HAP-1 (cell line): ENCODE results near the gene PSPH.
"Not testable (repeated sequence)": the region's sequence is repeated elsewhere in the genome, so short reads cannot be mapped to it uniquely, and the experiment has no call there.

Experiments used
- DNase-seq, 2 experiments: peaks; one replicate each; pipeline ENCODE4 v3.0.0-alpha.2; 2016 to 2020; ENCODE audit warnings: low spot score in 2 of 2
- H3K27me3 ChIP-seq: fragments of 250-450 bp; sonication (Bioruptor Pico); 2 replicates; pipeline ENCODE4 v1.5.1; 2020; ENCODE audit warnings: low read depth, mild to moderate bottlenecking, moderate library complexity
- H3K36me3 ChIP-seq: fragments of 250-450 bp; sonication (Bioruptor Pico); replicated peaks from 2 replicates; pipeline ENCODE4 v1.5.1; 2020; ENCODE audit warnings: mild to moderate bottlenecking
- H3K4me1 ChIP-seq: fragments of 250-450 bp; sonication (Bioruptor Pico); 2 replicates; pipeline ENCODE4 v1.5.1; 2020; ENCODE audit warnings: mild to moderate bottlenecking
- H3K4me3 ChIP-seq: fragments of 250-450 bp; sonication (Bioruptor Pico); 2 replicates; pipeline ENCODE4 v1.5.1; 2020; ENCODE audit warnings: mild to moderate bottlenecking, moderate library complexity
- H3K9me3 ChIP-seq: fragments of 250-450 bp; sonication (Bioruptor Pico); 2 replicates; pipeline ENCODE4 v1.5.1; 2020; ENCODE audit warnings: mild to moderate bottlenecking, moderate library complexity
- in situ Hi-C: fragments of 300-500 bp; cut with MboI; formaldehyde crosslinking; loops from 3 replicates; pipeline ENCODE4 v1.14.3; 2020; ENCODE audit warnings: low sequenced_read_pairs, inconsistent platforms, mixed read lengths

PSPH gene

DNA sequence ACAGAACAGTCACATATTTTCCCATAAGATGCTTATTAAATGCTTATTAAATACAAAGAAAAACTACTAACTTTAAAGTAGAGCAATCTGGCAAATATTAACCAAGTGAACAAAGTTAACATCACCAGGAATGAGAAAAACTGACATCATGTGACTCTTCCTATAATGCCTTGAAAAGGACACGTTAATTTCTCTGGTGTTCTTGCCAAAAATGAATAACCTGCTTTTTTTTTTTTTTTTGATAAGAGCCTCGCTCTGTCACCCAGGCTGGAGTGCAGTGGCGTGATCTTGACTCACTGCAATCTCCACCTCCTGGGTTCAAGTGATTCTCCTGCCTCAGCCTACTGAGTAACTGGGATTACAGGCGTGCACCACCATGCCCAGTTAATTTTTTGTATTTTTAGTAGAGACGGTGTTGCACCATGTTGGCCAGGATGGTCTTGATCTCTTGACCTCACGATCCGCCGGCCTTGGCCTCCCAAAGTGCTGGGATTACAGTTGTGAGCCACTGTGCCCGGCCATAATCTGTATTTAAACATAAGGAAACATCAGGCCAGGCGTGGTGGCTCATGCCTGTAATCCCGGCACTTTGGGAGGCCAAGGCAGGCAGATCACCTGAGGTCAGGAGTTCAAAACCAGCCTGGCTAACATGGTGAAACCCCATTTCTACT, 3.7 kb downstream of the PSPH start:
- H3K36me3 ChIP-seq, H3K9me3 ChIP-seq, H3K27me3 ChIP-seq, H3K4me3 ChIP-seq, DNase-seq, in situ Hi-C loops: not testable (repeated sequence)
- peaks cover 36% of the 10 kb centered on the region for H3K4me1 ChIP-seq

DNA sequence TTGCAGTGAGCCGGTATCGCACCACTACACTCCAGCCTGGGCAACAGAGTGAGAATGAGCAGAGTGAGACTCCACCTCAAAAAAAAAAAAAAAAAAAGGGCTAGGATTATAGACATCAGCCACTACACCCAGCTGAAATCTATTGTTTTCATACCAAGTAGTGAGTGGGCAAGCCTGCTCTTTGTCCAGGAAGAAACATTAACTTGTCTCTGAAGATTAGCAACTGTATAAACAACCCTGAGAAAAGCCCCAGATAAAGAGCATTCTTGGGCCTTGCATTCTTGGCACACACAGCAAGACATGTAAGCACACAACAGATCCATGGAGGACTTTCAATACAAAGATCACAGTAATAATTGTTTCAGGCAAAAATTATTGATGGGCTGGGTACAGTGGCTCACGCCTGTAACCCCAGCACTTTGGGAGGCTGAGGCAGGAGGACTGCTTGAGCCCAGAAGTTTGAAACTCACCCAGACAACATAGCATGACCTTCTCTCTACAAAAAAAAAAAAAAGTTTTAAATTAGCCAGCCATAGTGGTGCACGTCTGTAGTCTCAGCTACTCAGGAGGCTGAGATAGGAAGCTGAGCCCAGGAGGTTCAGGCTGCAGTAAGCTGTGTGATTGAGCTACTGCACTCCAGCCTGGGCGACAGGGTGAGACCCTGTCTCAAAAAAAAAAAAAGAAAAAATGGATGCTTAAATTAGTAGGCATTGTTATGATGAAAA, 4.4 kb downstream of the PSPH start:
- Histone ChIP-seq H3K4me3 (no peak overlapping the region), H3K36me3 (peaks cover 2% of the 10 kb centered on the region), H3K27me3 (no peaks in the 10 kb centered on the region), H3K4me1 (peaks cover 36% of the 10 kb centered on the region), H3K9me3 (no peaks in the 10 kb centered on the region)
- DNase-seq = peak; percentile 71 to 97
- in situ Hi-C loops = no loop called here

DNA sequence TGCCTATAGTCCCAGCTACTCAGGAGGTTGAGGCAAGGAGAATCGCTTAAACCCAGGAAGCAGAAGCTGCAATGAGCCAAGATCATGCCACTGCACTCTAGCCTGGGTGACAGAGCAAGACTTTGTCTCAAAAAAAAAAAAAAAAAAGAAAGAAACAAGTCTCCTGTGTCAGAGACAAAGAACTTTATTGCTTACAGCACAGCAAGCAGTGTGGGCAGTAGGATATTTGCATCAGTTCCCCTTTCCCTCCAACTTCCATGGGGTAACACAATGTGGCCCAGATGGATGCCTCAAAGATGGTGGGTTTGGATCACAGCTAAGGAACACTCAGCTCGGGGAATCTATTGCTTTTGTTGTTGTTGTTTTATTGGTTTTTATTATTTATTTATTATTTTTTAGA, 5.5 kb downstream of the PSPH start:
- H3K27me3 ChIP-seq, H3K4me3 ChIP-seq, H3K9me3 ChIP-seq, H3K36me3 ChIP-seq, in situ Hi-C loops, DNase-seq: not testable (repeated sequence)
- H3K4me1 ChIP-seq = peaks cover 36% of the 10 kb centered on the region

DNA sequence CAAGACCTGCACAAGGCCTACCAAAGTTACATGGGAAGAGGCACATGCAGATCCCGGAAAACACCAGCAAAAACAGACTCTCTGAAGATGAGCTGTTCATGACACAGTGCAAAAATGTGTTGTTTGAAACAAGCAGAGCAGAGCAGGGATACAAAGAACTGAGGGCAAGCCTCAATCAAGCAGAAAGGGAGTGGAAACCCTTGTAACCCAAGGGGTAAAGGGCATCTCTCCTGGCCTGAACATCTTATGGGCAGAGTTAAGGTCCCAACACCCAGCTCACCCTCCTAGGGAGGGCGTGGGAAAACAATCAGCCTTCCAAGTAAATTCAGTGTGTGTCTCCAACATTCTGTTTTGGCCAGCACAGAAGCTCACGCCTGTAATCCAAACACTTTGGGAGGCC, 10.5 kb downstream of the PSPH start:
- Histone ChIP-seq H3K4me1 (no peaks in the 10 kb centered on the region), H3K4me3 (no peak overlapping the region), H3K9me3 (no peaks in the 10 kb centered on the region), H3K27me3 (no peaks in the 10 kb centered on the region), H3K36me3 (0 out of 2 replicates have a peak, but pooled peaks cover 3% of the 10 kb centered on the region)
- in situ Hi-C loops = no loop called here
- DNase-seq = no peak

DNA sequence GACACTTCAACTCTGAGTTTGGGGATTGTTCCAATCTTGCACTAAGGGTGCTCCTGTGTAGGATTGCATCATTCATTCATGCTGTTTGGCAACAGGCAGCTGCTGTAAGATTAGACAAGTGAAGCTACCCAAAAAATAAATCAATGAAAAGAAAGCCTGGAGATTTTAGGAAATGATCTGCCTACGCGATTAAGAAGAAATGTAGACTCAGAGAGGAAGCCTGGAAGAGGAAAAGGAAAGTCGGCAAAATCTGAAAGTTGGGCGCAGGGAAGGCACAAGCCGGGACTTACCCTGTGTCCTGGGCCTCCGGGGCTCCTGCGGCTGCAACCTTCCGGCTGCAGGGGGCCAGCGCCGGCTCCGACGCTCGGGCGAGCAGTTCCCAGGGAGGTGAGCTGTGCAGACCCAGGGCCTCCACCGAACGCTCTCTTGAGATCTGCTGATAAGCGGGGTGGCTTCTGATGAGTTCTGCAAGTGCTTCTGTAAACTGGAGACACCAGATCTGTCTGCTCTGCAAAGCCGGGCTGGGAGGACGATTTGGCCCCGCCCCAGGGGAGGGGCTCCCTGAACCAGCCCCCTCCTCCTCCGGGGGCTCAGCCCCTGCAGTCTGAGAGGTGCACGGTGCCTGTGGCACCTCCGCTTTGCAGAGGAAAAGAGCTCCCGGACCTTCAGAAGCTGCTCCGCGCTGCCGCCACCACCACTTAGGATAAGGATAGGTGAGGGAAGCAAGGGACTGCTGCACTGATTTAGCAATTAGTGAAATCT, 17.4 kb downstream of the PSPH start:
- no peaks in the 10 kb centered on the region for H3K4me1 ChIP-seq
- H3K4me3 ChIP-seq = peak overlapping the region; percentile 54
- in situ Hi-C loops = no loop called here
- peaks cover 25% of the 10 kb centered on the region for H3K36me3 ChIP-seq
- no peaks in the 10 kb centered on the region for H3K9me3 ChIP-seq
- H3K27me3 ChIP-seq = no peaks in the 10 kb centered on the region
- DNase-seq = peak; percentile 87 to 92

DNA sequence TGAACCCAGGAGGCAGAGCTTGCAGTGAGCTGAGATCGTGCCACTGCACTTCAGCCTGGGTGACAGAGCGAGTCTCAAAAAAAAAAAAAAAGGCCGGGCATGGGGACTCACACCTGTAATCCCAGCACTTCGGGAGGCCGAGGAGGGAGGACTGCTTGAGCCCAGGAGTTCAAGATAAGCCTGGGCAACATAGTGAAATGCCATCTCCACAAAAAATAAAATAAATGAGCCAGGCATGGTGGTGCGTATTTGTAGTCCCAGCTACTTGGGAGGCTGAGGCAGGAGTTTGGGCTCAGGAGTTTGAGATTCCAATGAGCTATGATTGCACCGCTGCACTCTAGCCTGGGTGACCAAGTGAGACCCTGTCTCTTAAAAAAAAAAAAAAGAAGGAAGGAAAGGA, 18.7 kb downstream of the PSPH start:
- Histone ChIP-seq H3K4me3 (peak overlapping the region; percentile 54; the same call in 1 of the 2 replicates), H3K36me3 (peaks cover 34% of the 10 kb centered on the region)
- H3K4me1 ChIP-seq, H3K27me3 ChIP-seq, H3K9me3 ChIP-seq, in situ Hi-C loops, DNase-seq: not testable (repeated sequence)

DNA sequence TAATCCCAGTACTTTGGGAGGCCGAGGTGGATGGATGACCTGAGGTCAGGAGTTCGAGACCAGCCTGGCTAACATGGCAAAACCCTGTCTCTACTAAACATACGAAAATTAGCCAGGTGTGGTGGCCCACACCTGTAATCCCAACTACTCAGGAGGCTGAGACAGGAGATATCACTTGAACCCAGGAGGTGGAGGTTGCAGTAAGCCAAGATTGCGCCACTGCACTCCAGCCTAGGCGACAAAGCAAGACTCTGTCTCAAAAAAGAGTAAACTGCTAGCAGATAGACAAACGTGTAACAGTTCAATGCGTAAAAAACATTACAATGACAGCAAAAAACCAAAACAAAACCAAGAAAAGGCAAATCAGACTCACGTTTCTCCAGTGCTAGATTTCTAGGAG, 19.7 kb downstream of the PSPH start:
- DNase-seq, in situ Hi-C loops, H3K27me3 ChIP-seq, H3K4me3 ChIP-seq, H3K9me3 ChIP-seq, H3K4me1 ChIP-seq: not testable (repeated sequence)
- H3K36me3 ChIP-seq = peaks cover 45% of the 10 kb centered on the region

DNA sequence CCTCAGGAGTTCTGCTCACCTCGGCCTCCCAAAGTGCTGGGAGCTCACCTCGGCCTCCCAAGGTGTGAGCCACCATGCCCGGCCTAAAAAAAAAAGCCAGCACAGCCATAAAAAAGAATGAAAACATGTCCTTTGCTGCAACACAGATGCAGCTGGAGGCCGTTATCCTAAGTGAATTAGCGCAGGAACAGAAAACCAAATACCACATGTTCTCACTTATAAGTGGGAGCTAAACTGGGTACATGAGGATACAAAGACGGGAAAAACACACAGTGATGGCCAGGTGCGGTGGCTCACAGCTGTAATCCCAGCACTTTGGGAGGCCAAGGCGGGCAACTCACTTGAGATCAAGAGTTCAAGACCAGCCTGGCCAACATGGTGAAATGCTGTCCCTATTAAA, 20.9 kb downstream of the PSPH start:
- DNase-seq = no peak
- Histone ChIP-seq H3K4me1 (no peaks in the 10 kb centered on the region), H3K36me3 (peaks cover 53% of the 10 kb centered on the region), H3K4me3 (no peak overlapping the region), H3K9me3 (no peaks in the 10 kb centered on the region), H3K27me3 (no peaks in the 10 kb centered on the region)
- in situ Hi-C loops = no loop called here

DNA sequence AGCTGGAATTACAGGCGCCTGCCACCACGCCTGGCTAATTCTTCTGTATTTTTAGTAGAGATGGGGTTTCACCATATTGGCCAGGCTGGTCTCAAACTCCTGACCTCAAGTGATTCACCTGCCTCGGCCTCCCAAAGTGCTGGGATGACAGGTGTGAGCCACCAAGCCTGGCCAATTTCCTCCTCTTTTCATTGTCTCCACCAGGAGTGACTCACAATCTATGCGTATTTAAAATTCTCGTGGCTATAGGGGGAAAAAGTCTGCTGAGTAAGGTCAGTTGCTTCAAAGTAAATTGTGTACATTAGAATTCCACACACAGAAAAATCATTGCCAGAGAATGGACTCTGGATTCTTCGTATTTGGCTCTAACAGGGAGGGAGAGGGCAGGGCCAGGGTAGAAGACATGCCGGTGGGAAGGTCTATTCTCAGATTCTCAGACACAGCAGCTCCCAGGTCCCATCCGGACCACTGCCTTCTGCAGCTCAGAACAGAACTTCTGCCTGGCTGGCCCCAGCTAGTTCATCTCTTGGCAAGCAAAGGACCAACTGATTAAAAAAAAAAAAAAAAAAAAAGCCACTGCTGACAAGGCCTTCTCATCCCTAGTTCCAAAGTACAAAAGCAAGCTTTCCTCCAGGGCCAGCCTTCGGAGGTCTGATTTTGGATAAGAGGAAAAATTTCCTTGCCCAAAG, 22.2 kb downstream of the PSPH start:
- in situ Hi-C loops = no loop called here
- H3K27me3 ChIP-seq = no peaks in the 10 kb centered on the region
- peaks cover 58% of the 10 kb centered on the region for H3K36me3 ChIP-seq
- no peak overlapping the region for H3K4me3 ChIP-seq
- no peak for DNase-seq
- no peaks in the 10 kb centered on the region for H3K4me1 ChIP-seq
- H3K9me3 ChIP-seq = no peaks in the 10 kb centered on the region

DNA sequence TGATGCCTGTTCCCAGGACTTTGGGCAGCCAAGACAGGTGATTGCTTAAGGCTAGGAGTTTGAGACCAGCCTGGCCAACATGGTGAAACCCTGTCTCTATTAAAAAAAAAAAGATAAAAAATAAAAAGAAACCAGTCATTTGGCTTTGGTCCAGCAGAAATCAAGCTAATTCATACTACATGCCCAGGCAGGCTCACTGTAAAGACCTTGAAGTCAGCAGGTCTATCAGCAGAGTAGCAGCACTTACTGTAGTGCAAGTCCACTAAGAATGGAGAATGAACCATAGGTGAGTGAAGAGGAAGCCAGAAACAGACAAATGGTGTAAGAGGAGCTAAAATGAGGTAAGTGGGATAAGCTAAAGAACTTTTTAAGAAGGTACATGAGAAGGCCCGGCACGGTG, 24.7 kb downstream of the PSPH start:
- no peak overlapping the region for H3K4me3 ChIP-seq
- no peaks in the 10 kb centered on the region for H3K4me1 ChIP-seq
- H3K9me3 ChIP-seq = no peaks in the 10 kb centered on the region
- in situ Hi-C loops = no loop called here
- DNase-seq = no peak
- no peaks in the 10 kb centered on the region for H3K27me3 ChIP-seq
- peaks cover 62% of the 10 kb centered on the region for H3K36me3 ChIP-seq

DNA sequence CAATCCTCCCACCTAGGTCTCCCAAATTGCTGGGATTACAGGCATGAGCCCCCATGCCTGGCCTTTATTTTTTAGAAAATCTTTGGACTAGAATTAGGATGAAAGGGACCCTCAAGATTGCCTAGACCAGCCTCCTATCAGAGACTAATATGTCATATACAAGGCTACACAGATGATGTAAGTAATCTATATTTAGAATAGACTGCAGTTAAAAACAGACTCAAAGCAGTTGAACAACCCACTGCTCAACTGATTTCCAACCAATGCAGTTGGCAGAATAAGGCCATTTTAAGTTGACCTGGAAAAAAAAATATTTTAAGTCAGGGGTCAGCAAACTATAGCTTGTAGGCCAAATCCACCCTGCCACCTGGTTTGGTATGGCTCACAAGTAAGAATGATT, 27.7 kb downstream of the PSPH start:
- Histone ChIP-seq H3K4me3 (no peak overlapping the region), H3K4me1 (no peaks in the 10 kb centered on the region), H3K27me3 (no peaks in the 10 kb centered on the region), H3K36me3 (peaks cover 65% of the 10 kb centered on the region), H3K9me3 (no peaks in the 10 kb centered on the region)
- no peak for DNase-seq
- in situ Hi-C loops = loop anchor here (5.0 kb wide), 1 partner anchor 39 kb away; the partner anchor contains the start of gene SUMF2

DNA sequence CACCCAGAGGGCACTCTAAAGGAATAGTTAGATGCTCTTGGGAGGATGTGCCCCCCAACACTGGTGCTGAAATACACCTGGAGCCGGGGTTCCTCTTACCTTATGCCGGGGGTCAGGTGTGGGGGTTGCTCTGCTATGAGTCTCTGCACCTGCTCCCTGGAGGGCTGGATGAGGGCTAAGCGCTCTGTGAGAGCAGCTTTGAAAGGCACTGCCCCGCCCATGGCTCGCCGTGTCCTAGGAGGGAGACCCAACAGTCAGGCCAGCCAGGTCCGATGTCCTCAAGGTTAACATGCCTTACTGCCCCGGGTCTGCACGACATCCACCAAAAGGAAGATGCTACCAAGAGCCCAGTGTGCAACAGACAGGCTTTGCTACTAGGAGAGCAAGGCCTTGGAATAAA, 31.7 kb downstream of the PSPH start:
- H3K4me3 ChIP-seq = no peak overlapping the region
- DNase-seq = no peak
- H3K4me1 ChIP-seq = no peaks in the 10 kb centered on the region
- no peaks in the 10 kb centered on the region for H3K9me3 ChIP-seq
- in situ Hi-C loops = no loop called here
- peaks cover 62% of the 10 kb centered on the region for H3K36me3 ChIP-seq
- H3K27me3 ChIP-seq = no peaks in the 10 kb centered on the region

DNA sequence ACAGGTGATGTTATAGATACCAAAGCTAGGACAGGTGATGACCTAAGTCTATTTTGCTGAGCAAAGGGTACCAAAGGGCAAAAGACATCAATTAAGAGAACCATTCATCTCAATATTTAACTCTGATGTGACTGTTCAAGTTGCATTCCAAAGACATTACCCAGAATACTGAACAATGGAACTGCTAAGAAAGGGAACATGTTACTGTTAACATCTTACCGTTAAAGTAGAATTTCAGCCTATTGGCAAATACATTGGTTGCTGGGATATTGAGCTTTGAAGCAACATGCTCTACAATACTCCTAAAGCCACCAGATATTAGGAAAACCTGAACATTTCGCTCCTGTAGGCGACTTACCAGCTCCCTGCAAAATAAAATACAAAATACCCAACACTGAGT, 34.2 kb downstream of the PSPH start:
- H3K9me3 ChIP-seq, H3K4me3 ChIP-seq, in situ Hi-C loops, H3K4me1 ChIP-seq, DNase-seq, H3K27me3 ChIP-seq: not testable (repeated sequence)
- peaks cover 76% of the 10 kb centered on the region for H3K36me3 ChIP-seq
